ENCODE data around the gene ISG15. TPM values are rescaled to one million over a fixed set of nuclear protein-coding genes. Genes with fewer than 3 reads are reported as not detected.
"Not testable (repeated sequence)": the region's sequence is repeated elsewhere in the genome, so short reads cannot be mapped to it uniquely, and the experiment has no call there.

ISG15 gene
- polyA plus RNA-seq, 5 donors = 7.8 to 20.2 (median 11.1) TPM

DNA sequence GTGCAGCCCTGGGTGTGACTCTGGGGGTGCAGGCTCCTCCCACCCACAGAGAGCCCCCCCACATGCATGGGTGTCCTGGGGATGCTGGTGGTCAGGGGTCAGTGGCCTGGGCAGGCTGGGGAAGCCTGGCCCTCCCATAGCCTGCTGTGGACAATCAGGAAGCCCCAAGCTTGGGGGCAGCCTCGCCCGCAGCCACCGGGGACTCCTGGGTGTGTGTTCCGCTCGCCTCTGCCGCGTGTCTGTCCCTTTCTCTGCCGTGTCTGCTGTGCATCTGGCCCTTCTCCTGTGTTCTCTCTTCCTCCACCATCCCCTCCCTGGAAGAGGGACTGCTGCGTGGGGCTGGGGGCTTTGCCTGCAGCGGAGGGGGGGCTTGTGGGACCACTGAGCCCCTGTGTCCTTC is 29.5 kb downstream of the ISG15 start:
- no peak for DNase-seq

DNA sequence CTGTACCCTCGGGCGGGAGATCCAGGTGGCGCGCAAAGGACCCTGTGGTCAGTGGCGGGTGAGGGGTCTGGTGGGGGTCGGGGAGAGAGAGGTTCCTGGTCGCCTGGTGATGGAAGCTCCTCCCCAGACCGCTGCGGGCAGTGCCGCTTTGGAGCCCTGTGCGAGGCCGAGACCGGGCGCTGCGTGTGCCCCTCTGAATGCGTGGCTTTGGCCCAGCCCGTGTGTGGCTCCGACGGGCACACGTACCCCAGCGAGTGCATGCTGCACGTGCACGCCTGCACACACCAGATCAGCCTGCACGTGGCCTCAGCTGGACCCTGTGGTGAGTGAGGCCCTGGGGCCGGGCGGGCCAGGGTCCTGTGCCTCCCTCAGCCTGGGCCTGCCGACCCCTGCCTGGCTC is 30.1 kb downstream of the ISG15 start:
- no peak for DNase-seq

DNA sequence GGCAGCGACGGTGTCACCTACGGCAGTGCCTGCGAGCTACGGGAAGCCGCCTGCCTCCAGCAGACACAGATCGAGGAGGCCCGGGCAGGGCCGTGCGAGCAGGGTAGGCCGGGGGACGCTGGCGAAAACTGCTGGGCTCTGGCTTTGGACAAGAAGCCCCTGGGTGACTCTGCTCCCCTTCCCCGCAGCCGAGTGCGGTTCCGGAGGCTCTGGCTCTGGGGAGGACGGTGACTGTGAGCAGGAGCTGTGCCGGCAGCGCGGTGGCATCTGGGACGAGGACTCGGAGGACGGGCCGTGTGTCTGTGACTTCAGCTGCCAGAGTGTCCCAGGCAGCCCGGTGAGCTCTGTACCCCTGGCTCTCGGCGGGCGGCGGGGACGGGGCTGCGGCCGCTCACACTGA is 30.6 kb downstream of the ISG15 start:
- no peak for DNase-seq

DNA sequence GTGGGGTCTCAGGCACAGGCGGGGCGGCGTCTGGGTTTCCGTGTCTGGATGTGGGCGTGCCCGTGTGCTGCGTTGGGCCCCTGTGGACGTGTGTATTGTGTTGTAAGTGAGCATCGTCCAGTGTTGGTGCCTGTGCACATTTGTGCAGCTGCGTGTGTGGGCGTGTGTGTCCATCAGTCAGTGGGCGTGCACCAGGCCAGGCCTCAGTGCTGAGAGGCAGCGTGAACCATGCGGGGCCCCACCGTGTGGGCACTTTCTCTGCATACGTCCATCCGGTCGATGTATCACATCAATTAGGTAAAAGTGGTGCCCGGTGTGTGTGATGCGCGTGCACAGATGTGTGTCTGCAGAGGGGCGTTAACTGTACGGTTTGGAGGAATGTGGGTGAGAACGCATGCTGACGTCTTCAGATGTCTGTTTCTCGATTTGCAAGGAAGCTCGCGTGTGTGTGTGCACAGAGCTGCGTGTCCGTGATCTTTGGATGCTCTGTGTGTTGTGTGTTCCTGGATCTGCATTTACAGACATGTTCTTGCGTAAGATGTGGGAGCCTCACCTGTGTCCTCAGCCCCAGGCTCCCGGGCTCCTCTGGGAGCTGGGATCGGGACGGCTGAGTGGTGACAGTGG is 31.3 kb downstream of the ISG15 start:
- no peak for DNase-seq

DNA sequence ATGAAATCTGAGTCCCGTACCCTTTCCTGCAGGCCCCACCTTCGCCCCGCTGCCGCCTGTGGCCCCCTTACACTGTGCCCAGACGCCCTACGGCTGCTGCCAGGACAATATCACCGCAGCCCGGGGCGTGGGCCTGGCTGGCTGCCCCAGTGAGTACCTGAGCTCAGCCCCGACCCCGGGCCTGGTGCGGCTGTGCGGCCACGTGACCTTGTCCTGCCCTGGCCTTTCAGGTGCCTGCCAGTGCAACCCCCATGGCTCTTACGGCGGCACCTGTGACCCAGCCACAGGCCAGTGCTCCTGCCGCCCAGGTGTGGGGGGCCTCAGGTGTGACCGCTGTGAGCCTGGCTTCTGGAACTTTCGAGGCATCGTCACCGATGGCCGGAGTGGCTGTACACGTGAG is 31.8 kb downstream of the ISG15 start:
- no peak for DNase-seq

DNA sequence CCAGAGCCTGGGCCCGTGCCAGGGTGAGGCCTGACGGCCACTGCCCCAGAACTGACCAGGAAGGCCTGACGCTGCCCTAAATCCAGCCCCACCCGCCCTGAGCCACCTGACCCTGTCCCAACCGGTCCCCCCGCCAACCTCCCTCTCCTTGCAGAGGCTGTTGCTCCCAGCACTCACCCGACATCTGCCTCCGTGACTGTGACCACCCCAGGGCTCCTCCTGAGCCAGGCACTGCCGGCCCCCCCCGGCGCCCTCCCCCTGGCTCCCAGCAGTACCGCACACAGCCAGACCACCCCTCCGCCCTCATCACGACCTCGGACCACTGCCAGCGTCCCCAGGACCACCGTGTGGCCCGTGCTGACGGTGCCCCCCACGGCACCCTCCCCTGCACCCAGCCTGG is 32.9 kb downstream of the ISG15 start:
- DNase-seq = no peak

DNA sequence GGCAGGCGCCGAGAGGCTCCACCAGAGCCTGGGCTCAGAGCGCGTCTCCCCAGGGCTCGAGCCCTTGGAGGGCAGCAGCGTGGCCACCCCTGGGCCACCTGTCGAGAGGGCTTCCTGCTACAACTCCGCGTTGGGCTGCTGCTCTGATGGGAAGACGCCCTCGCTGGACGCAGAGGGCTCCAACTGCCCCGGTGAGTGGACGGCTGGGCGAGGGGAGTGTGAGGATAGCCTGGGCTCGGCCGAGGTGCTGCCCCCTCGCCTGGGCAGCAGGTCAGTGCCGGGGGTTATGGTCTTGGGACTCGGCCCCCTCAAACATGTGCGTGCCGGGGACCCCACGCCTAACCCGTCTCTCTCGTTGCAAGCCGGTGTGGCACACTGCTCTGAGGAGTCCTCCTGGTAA is 33.5 kb downstream of the ISG15 start:
- no peak for DNase-seq

DNA sequence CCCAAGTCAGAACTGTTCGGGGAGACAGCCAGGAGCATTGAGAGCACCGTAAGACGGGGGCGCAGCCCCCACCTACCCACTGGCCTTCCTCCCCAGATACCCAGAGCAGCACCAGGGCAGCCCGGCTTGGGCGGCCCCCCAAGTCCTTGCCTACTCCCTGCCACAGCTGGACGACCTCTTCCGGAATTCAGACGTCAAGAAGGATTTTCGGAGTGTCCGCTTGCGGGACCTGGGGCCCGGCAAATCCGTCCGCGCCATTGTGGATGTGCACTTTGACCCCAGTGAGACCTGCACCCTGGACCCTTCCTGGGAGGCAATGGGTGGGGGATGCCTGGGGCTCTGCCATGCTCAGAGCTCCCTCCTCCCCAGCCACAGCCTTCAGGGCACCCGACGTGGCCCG is 34.1 kb downstream of the ISG15 start:
- no peak for DNase-seq

DNA sequence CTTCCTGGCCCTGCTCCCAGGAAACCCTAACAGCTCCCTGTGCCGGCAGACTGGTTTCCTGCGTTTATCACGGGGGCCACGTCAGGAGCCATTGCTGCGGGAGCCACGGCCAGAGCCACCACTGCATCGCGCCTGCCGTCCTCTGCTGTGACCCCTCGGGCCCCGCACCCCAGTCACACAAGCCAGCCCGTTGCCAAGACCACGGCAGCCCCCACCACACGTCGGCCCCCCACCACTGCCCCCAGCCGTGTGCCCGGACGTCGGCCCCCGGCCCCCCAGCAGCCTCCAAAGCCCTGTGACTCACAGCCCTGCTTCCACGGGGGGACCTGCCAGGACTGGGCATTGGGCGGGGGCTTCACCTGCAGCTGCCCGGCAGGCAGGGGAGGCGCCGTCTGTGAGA is 34.7 kb downstream of the ISG15 start:
- DNase-seq = no peak

DNA sequence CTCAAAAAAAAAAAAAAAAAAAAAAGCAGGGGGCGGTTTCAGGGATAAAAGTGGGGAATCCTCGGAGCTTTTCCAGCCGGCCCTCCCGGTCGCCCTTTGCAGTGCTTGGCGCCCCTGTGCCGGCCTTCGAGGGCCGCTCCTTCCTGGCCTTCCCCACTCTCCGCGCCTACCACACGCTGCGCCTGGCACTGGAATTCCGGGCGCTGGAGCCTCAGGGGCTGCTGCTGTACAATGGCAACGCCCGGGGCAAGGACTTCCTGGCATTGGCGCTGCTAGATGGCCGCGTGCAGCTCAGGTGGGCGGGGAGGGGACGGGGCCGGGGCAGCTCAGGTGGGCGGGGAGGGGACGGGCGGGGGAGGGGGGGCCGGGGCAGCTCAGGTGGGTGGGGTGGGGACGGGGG is 35.5 kb downstream of the ISG15 start:
- no peak for DNase-seq

DNA sequence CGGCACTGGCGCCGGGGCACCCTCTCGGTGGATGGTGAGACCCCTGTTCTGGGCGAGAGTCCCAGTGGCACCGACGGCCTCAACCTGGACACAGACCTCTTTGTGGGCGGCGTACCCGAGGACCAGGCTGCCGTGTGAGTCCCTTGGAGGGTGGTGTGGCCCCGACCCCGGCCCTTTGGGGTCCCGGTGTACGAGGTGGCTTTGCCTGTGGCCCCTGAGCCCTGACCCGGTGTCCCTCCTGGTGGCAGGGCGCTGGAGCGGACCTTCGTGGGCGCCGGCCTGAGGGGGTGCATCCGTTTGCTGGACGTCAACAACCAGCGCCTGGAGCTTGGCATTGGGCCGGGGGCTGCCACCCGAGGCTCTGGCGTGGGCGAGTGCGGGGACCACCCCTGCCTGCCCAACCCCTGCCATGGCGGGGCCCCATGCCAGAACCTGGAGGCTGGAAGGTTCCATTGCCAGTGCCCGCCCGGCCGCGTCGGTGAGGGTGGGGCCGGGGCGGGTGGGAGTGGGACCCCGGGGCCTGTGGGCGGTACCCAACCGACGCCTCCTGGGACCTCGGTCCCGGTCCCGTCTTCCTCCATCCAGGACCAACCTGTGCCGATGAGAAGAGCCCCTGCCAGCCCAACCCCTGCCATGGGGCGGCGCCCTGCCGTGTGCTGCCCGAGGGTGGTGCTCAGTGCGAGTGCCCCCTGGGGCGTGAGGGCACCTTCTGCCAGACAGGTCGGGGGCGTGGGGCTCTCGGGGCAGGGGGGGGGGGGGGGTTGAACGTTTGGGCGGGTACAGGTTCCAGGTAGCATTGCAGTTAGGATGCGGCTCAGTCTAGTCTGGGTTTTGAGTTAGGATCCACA is 36.2 kb downstream of the ISG15 start:
- no peak for DNase-seq

DNA sequence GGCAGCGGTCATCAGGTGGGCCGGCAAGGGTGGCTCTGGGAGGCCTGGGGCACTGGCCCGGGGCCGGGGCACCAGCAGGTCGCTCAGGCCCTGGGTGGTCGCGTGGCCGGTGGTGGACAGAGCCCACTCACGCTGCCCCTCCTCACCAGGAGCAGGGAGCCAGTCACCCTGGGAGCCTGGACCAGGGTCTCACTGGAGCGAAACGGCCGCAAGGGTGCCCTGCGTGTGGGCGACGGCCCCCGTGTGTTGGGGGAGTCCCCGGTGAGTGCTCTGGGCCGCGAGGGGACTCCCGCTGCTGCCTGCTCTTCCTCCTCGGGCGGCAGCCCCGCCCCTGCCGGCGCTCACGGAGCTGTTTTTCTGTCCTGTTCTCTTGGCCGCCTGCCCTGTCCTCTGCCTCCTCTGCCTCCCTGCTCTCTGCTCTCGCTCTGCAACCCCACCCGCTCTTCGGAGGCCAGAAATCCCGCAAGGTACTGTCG is 37.3 kb downstream of the ISG15 start:
- DNase-seq = no peak

DNA sequence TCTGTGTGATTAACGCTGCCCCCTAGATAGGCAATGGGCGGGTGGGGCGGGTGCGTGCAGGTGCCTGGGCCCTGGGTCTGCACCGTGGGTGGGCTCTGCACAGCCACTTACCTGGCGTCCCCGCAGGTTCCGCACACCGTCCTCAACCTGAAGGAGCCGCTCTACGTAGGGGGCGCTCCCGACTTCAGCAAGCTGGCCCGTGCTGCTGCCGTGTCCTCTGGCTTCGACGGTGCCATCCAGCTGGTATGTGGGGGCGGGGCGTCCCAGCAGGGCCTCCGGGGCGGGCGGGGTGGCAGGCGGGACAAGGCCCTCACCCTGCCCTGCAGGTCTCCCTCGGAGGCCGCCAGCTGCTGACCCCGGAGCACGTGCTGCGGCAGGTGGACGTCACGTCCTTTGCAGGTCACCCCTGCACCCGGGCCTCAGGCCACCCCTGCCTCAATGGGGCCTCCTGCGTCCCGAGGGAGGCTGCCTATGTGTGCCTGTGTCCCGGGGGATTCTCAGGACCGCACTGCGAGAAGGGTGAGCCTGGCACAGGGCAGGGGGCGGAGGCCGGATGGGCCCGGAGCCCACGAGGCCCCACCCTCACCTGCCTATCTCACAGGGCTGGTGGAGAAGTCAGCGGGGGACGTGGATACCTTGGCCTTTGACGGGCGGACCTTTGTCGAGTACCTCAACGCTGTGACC is 38.0 kb downstream of the ISG15 start:
- DNase-seq = no peak

DNA sequence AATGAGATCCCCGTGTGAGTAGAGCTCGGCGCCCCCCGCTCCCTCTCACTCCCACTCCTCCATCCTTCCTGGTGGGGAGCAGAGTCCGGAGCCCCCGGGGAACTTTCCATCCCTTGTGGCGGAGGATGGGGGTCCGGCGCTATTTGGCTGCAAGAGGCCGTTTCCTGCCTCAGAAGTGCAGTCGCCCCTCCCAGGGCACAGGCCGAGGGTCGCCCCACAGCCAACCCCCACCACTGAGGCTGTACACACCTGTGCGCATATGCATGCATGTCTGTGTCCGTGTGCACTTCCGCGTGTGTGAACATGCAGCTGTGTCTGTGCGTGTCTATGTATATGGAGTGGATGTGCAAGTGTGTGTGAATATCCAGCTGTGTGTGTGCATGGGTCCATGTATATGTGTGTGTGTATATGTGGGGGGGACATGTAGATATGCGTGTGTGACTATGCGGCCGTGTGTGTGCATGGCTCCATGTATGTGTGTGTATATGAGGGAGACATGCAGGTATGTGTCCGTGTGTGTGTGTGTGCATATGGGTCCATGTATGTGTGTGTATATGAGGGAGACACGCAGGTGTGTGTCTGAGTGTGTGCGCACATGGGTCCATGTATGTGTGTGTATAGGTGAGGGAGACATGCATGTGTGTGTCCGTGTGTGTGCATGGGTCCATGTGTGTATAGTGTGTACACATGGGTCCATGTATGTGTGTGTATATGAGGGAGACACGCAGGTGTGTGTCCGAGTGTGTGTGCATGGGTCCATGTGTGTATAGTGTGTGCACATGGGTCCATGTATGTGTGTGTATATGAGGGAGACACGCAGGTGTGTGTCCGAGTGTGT is 38.9 kb downstream of the ISG15 start:
- DNase-seq = no peak

DNA sequence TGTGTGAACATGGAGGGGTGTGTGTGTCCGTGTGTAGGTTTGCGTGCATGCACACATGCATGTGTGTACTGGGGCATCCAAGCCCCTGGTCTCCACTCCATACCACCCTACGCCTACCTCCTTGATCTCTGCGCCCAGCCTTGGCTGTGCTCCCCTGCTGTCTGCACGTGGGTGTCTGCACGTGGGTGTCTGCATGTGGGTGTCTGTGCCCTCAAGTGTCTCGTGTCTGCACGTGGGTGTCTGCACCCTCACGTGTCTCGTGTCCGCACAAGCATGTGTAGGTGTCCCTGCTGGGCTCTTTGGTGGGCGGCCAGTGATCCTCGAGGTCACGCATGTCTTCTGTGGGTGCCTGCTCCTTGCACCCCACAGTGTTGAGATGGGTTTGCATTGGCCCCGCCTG is 39.7 kb downstream of the ISG15 start:
- DNase-seq = no peak

DNA sequence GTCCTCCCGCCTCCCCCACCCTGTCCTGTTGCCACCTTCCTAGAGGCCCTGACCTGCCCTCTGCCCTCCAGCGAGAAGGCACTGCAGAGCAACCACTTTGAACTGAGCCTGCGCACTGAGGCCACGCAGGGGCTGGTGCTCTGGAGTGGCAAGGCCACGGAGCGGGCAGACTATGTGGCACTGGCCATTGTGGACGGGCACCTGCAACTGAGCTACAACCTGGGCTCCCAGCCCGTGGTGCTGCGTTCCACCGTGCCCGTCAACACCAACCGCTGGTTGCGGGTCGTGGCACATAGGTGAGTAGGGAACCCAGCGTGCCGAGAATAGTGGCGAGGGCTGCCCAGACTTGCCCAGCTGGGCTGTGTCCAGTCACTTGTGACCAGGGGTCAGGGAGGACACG is 40.4 kb downstream of the ISG15 start:
- no peak for DNase-seq

DNA sequence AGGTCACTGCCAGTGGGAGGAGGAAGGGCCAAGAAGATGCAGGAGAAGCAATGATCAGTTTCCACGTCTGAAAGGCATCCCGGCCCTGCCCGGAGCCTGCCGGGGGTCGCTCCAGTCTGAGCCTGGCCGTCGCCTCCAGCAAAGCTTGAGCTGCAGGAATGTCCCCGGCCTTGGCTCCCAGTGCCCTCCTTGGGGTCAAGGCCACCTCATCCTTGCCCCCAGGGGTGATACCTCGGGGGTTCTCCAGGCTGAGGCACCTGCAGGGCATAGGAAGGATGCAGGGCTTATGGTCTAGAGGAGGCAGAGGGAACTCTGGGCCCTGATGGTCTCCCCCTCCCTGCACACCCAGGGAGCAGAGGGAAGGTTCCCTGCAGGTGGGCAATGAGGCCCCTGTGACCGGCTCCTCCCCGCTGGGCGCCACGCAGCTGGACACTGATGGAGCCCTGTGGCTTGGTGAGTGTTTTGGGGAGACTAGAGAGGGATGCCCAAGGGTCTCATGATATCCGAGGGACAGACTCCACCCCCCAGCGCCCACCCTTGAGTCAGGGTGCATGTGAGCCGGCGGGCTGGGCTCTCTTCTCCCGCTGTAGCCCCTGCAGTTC is 40.9 kb downstream of the ISG15 start:
- no peak for DNase-seq

DNA sequence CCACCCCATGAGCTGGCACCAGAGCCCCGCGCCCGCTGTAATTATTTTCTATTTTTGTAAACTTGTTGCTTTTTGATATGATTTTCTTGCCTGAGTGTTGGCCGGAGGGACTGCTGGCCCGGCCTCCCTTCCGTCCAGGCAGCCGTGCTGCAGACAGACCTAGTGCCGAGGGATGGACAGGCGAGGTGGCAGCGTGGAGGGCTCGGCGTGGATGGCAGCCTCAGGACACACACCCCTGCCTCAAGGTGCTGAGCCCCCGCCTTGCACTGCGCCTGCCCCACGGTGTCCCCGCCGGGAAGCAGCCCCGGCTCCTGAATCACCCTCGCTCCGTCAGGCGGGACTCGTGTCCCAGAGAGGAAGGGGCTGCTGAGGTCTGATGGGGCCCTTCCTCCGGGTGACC is 41.7 kb downstream of the ISG15 start:
- DNase-seq = no peak

DNA sequence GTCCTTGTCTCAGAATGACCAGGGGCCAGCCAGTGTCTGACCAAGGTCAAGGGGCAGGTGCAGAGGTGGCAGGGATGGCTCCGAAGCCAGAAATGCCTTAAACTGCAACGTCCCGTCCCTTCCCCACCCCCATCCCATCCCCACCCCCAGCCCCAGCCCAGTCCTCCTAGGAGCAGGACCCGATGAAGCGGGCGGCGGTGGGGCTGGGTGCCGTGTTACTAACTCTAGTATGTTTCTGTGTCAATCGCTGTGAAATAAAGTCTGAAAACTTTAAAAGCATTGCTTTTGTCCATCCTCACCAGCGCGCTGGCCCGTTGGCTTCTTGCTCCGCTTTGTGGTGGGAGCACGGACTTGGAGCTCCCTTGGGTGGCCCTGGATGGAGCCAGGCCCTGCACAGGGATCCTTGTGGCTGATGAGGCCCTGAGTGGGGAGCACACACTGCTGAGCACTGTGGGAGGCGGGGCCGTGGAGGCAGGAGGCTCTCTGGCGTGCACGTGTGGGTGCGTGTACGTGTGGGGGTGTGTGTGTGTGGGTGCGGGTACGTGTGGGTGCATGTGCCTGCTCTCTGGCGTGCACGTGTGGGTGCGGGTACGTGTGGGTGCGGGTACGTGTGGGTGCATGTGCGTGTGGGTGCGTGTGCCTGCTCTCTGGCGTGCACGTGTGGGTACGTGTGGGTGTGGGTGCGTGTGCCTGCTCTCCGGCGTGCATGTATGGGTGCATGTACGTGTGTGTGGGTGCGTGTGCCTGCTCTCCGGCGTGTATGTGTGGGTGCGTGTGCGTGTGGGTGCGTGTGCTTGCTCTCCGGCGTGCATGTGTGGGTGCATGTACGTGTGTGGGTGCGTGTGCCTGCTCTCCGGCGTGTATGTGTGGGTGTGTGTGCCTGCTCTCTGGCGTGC is 42.8 kb downstream of the ISG15 start:
- DNase-seq = no peak

DNA sequence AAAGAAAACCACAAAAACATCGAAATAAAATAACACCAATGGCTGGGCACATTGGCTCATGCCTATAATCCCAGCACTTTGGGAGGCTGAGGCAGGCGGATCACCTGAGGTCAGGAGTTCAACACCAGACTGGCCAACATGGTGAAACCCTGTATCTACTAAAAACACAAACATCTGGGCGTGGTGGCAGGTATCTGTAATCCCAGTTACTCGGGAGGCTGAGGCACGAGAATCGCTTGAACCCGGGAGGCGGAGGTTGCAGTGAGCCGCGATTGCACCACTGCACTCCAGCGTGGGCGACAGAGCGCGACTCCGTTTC is 44.4 kb downstream of the ISG15 start:
- not testable (repeated sequence) for DNase-seq

Measured in right lung (tissue), 5 donors.